HFFc6 (cell line): ENCODE measurements around the gene SPATA16. TPM values are rescaled to one million over a fixed set of nuclear protein-coding genes. Genes with fewer than 3 reads are reported as not detected.

Experiments
- DNase-seq: peaks from one replicate; pipeline ENCODE4 v3.0.0-alpha.2; 2018
- H3K27ac Mint-ChIP-seq: 2 replicates; pipeline ENCODE4 v1.8.0; 2020; ENCODE audit warnings: mild to moderate bottlenecking, mixed read lengths
- H3K27me3 Mint-ChIP-seq: 2 replicates; pipeline ENCODE4 v1.8.0; 2021; ENCODE audit warnings: mild to moderate bottlenecking, moderate library complexity, mixed read lengths; ENCODE audit not compliant: insufficient read depth
- H3K36me3 Mint-ChIP-seq: 2 replicates; pipeline ENCODE4 v1.8.0; 2021; ENCODE audit warnings: low read depth, mixed read lengths
- H3K4me1 Mint-ChIP-seq: 2 replicates; pipeline ENCODE4 v1.8.0; 2020; ENCODE audit warnings: low read depth, mixed read lengths
- H3K4me3 Mint-ChIP-seq: 2 replicates; pipeline ENCODE4 v1.8.0; 2020; ENCODE audit warnings: mild to moderate bottlenecking, moderate library complexity, mixed read lengths
- H3K9me3 Mint-ChIP-seq: 2 replicates; pipeline ENCODE4 v1.8.0; 2020; ENCODE audit warnings: mild to moderate bottlenecking, mixed read lengths
- CTCF ChIP-seq: fragments of 200-600 bp; sonication (generic); IDR thresholded peaks from 2 replicates; pipeline ENCODE4 v1.5.0; 2021; ENCODE audit warnings: antibody characterized with exemption, mild to moderate bottlenecking
- total RNA-seq, 6 experiments: library from RNA; stranded (reverse); fragmentation: NEBNext Ultra II Directional; extraction: Animal tissue kit (Norgen Biotek cat#: 25700); gene quantifications; 2 replicates in 1 of 6; 3 replicates in 5 of 6; pipeline ENCODE4 v1.2.3, GENCODE V29; 2021

Gene SPATA16
- total RNA-seq, 6 experiments from 2014 or later: not detected

DNA sequence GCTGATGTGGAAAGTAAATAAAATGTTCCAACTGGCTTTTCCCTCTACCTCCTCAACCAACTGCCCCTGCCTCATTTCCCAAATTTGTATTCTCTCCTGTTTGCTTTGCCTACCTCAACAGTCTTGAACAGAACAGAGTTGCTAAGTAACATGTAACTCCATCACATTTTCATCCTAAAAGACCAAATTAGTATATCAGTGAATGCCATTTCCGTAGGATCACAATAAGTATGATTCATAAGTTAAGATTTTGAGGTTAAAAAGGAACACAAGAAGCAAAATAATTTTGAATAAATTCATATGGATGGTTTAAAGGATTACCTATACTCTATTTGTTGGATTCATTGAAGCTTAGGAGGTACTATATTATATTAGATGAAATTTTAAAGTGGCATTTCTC is 235.6 kb downstream of the SPATA16 start:
- DNase-seq: no peak
- Mint-ChIP-seq H3K27me3 (peaks cover 5% of the 10 kb centered on the region), H3K36me3 (no peaks in the 10 kb centered on the region), H3K4me3 (no peak overlapping the region), H3K27ac (no peak overlapping the region), H3K9me3 (no peaks in the 10 kb centered on the region), H3K4me1 (no peaks in the 10 kb centered on the region)
- TF ChIP-seq CTCF: no peak

DNA sequence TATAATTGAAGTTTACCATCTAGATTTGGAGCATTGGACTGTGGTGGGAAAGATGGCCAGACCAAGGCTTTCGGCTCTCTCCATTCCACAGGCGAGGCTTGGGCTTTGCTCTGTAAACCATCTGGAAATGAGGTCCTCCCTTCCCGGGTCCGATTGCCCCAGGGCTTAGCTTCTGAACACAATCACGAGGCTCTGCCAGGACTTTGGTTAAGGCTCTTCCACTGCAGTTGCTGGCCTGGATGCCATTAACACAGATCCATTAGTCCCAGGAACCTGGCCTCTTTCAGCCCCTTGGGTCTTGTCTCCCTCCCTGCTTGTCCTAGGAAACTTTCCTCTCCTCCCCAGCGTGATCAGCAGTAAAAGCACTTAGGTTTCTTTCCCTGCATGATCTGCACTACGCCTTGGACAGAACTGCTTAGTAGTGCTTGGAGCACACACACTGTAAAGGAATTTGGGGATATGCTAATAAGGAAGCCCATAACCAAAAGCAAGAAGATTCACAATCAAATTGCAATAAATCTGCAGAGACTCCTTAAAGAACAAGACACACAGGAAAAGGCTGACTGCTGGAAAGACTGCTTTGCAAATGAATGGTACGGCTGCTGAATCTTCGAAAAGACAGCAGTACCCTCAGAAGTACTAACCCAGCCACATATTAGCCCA is 236.2 kb downstream of the SPATA16 start:
- Mint-ChIP-seq H3K4me3 (no peak overlapping the region), H3K9me3 (no peaks in the 10 kb centered on the region), H3K36me3 (no peaks in the 10 kb centered on the region), H3K4me1 (no peaks in the 10 kb centered on the region), H3K27me3 (peaks cover 5% of the 10 kb centered on the region), H3K27ac (no peak overlapping the region)
- TF ChIP-seq CTCF: no peak
- DNase-seq: no peak

- peaks cover 5% of the 10 kb centered on the region for H3K27me3 Mint-ChIP-seq
- TF ChIP-seq CTCF: no peak
- H3K27ac Mint-ChIP-seq: no peak overlapping the region
- H3K9me3 Mint-ChIP-seq: no peaks in the 10 kb centered on the region
- H3K36me3 Mint-ChIP-seq: no peaks in the 10 kb centered on the region
- no peak overlapping the region for H3K4me3 Mint-ChIP-seq
- no peak for DNase-seq
- H3K4me1 Mint-ChIP-seq: no peaks in the 10 kb centered on the region
Observed at GRCh38 chr3:172903642-172904320, 237.3 kb downstream of the SPATA16 start.

DNA sequence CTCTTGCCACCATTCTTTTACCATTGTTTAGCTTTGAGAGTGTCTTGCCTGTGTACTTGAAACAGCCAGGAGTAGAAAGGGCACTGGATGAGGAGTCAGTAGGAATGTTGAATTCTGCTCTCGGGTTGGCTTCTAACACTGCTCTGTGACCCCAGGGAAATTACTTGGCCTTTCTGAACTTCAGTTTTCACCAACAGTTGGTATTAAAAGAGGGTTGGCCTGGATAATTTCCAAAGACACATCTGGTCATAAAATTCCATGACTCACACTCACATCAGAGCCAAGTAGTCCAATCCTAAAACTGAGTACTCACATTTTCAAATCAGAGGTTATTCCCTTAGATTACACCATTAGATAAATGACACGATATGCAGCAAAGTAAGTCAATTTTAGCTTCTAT is 248.9 kb downstream of the SPATA16 start:
- Mint-ChIP-seq H3K4me1 (peaks cover 8% of the 10 kb centered on the region), H3K9me3 (no peaks in the 10 kb centered on the region), H3K36me3 (no peaks in the 10 kb centered on the region), H3K27me3 (no peaks in the 10 kb centered on the region; the same call in none of the 2 replicates), H3K27ac (no peak overlapping the region), H3K4me3 (no peak overlapping the region)
- no peak for TF ChIP-seq CTCF
- DNase-seq: peak; percentile 39

GRCh38 chr3:172885704-172886103 is 255.3 kb downstream of the SPATA16 start:
- no peak for DNase-seq
- Mint-ChIP-seq H3K9me3 (peaks cover 6% of the 10 kb centered on the region), H3K4me1 (no peaks in the 10 kb centered on the region)

More at GRCh38 chr3:172885704-172886103, 255.3 kb downstream of the SPATA16 start:
- Mint-ChIP-seq H3K36me3 (no peaks in the 10 kb centered on the region), H3K27me3 (no peaks in the 10 kb centered on the region; the same call in 1 of the 2 replicates), H3K4me3 (no peak overlapping the region), H3K27ac (no peak overlapping the region)
- no peak for TF ChIP-seq CTCF
